HL-60/S4 treated with retinoic acid at 250 ng/mL for 4 days and 3 days (cell line): Measurements from ENCODE around the gene AOPEP.

Experiments used
- in situ Hi-C: fragments of 300-500 bp; cut with MboI; formaldehyde crosslinking; loops from 2 replicates; pipeline ENCODE4 v1.7.0; 2022; ENCODE audit warnings: low sequenced_read_pairs

AOPEP gene

GRCh38 chr9:94726495-94727191 is at the start of gene AOPEP:
AOPEP (plus strand) TSS chr9:94726699; CDS start chr9:94759784, 33,085 bp downstream.
- in situ Hi-C loops, result no loop called here

GRCh38 chr9:94677929-94678328 is 48.6 kb upstream of the AOPEP start:
- in situ Hi-C loops, result loop anchor here (25.0 kb wide), 3 partner anchors 109 to 1534 kb away; no protein-coding TSS in a partner anchor

GRCh38 chr9:94679587-94679986 is 46.9 kb upstream of the AOPEP start:
- in situ Hi-C loops, result loop anchor here (25.0 kb wide), 3 partner anchors 108 to 1533 kb away; no protein-coding TSS in a partner anchor

DNA sequence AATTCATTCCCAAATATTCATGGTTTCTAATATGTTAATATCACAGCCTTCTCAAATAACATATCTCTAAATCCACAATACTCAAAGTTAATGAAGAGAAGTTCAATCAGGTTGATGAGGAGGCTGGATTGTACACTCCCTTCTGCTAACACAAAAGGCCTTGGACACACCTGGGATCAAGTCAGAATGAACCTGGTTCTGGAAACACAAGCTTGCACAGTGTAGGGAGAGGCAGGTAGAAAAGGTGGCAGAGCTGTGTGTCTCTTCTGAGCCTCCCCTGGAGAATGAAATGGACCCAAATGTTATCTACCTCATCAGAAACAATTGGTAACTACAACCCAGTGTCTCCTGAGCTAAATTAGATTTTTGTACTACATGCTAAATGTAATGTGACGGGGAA is 46.5 kb upstream of the AOPEP start:
- in situ Hi-C loops, result loop anchor here (25.0 kb wide), 3 partner anchors 107 to 1532 kb away; no protein-coding TSS in a partner anchor

DNA sequence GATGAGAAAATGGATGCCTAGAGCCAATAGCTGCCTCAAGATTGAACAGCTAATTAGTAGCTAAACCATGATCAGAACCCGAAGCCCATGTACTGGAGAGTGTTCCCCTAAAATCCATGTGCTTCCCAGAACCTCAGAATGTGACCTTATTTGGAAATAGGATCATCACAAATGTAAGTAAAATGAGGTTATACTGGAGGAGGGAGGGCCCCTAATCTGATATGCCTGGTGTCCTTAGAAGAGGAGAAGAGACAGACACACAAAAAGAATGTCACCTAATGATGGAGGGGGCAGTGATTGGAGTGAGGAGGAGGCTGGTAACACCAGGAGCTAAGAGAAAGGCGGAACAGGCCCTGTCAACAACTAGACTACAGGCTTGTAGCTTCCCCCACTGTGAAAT is 45.9 kb upstream of the AOPEP start:
- in situ Hi-C loops, result loop anchor here (25.0 kb wide), 3 partner anchors 107 to 1532 kb away; no protein-coding TSS in a partner anchor

- in situ Hi-C loops, result loop anchor here (25.0 kb wide), 3 partner anchors 106 to 1531 kb away; no protein-coding TSS in a partner anchor
These were observed 45.0 kb upstream of the AOPEP start for GRCh38 chr9:94681508-94681907.

- in situ Hi-C loops, result loop anchor here (25.0 kb wide), 3 partner anchors 102 to 1527 kb away; no protein-coding TSS in a partner anchor
These were observed 41.1 kb upstream of the AOPEP start for GRCh38 chr9:94685359-94685758.

DNA sequence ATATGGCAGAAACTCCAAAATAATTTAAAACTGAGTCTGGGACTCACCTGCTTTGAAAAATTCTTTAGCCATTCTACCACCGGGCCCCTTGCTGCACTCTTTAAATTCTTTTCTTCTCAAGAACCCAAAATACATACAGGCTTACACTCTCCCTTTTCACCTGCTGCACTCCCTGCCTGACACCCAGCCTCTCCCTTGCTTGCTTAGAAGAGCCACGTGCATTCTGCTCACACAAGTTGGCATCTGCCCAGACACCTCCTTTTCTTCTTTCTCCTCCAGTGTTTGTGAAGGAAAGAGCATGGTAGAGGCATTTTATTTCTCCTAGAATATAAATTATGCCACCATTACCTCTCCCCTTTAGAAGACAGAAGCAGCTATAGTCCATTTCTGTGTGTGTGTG is 39.0 kb upstream of the AOPEP start:
- in situ Hi-C loops, result loop anchor here (25.0 kb wide), 3 partner anchors 100 to 1525 kb away; no protein-coding TSS in a partner anchor

GRCh38 chr9:94690344-94690743 is 36.2 kb upstream of the AOPEP start:
- in situ Hi-C loops, result loop anchor here (25.0 kb wide), 3 partner anchors 97 to 1522 kb away; no protein-coding TSS in a partner anchor

GRCh38 chr9:94692601-94693000 is 33.9 kb upstream of the AOPEP start:
- in situ Hi-C loops, result loop anchor here (25.0 kb wide), 3 partner anchors 95 to 1520 kb away; no protein-coding TSS in a partner anchor

GRCh38 chr9:94693485-94694204 is 32.9 kb upstream of the AOPEP start:
- in situ Hi-C loops, result loop anchor here (25.0 kb wide), 3 partner anchors 94 to 1519 kb away; no protein-coding TSS in a partner anchor

GRCh38 chr9:94696545-94696944 is 30.0 kb upstream of the AOPEP start:
- in situ Hi-C loops, result loop anchor here (25.0 kb wide), 3 partner anchors 91 to 1516 kb away; no protein-coding TSS in a partner anchor

- in situ Hi-C loops, result loop anchor here (25.0 kb wide), 3 partner anchors 89 to 1514 kb away; no protein-coding TSS in a partner anchor
These were observed 28.4 kb upstream of the AOPEP start for GRCh38 chr9:94697972-94698581.

DNA sequence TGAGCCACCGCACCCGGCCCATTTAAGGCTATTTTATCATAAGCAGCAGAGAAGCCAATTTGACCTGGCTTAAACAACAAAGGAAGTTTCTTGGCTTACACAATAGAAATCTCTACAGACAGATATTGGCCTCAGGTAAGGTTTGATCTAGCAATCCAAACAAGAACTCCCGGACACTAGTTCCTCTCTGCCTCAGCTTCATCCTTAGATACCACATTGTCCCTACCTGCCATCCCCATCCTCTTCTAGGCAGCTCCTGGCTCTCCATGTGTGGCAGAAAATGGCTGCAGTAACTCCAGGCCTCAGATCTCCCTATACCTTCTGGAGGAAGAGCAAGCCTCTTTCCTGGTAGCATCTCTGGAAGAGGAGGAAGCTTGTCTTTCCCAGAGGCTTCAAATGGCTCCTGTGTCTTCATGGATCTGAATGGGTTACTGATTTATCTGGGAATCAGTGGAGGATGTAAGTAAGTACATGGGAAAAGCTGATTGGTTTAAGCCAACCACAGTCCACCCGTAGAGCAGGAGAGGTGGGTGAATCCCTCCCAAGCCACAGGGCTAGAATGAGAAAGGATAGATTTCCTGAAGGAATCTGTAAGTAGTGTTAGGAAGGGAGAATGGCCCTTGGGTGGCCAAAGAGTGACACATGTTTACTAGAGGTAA is 26.7 kb upstream of the AOPEP start:
- in situ Hi-C loops, result loop anchor here (25.0 kb wide), 3 partner anchors 87 to 1512 kb away; no protein-coding TSS in a partner anchor

DNA sequence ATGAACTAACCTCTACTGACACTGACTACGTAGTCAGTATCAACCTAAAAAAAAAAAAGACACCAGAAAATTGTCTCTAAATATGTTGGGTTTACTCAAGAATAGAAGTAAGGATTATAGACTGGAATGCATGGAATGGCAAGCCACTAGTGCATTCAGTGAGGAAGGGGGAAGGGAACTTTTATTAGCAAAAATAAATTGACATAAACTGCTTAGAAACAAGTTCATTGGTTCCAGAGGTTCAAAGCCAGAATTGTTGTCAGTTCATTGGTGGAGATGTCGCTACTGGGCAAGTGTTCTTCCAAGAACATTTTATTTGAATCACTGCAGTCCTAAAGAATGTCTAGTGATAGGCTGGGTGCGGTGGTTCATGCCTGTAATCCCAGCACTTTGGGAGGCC is 26.1 kb upstream of the AOPEP start:
- in situ Hi-C loops, result no loop called here

DNA sequence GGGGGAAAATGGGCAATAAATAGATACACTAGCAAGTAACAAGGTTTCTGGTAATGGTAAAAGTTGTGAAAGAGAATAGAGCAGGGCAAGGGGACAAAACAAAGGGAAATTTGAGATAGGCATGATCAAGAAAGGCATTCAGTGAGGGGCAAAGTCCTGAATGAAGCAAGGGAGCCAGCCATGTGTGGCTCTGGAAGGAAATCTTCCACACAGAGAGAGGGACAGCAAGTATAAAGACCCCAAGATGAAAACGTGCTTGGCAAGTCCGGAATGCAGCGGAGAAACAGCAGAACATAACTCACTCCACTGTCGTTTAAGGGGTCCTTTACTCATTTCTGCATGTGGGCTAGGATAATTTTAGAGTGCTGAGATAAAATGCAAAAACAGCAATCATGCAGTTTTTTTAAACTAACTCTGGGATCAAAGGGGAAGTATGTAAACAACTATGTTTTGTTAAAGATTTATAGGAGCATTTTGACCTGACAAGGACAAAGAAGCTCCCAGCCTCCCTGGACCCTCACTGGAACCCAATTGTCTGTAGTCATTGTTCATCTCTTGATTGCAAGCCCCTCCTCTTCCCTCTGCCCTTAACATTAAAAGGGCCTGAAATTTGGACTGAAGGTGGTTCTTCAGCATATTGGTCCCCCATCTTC is 22.9 kb upstream of the AOPEP start:
- in situ Hi-C loops, result no loop called here

DNA sequence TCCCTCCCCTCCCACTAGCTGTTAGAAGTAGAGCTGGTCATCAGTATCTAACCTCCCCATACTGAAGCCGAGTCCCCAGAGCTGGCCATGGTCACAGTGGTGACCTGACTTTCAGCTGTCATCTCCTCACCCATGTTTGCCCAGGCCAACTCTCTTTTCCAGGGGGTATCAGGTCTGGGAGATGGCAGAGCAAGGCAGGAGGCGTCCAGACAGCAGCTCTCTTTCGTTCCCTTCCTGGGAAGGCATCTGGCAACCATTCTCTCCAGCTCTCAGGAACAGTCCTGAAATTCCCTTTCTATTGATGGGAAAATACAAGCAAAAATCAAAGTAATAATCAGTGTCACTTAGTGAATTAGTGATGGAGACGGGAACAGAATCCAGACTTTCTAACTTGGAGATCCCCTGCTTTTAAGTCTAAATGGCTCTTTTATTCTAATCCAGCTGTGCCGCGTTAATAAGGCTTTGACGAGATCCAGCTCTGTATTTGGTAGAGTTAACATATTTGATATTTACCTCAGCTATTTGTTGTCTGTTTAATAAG is 21.3 kb upstream of the AOPEP start:
- in situ Hi-C loops, result no loop called here

GRCh38 chr9:94706922-94707321 is 19.6 kb upstream of the AOPEP start:
- in situ Hi-C loops, result no loop called here

GRCh38 chr9:94713436-94714215 is 12.9 kb upstream of the AOPEP start:
- in situ Hi-C loops, result no loop called here
